Activated CD8-positive, alpha-beta memory T cell treated with anti-CD3 and anti-CD28 coated beads, Interleukin-2, amount 10 ng/mL, durations not matched to agents 7 days and 5 days (primary cell): ENCODE results near the gene DENND2A. TPM values are rescaled to one million over a fixed set of nuclear protein-coding genes. Genes with fewer than 3 reads are reported as not detected.

Source experiments
- ATAC-seq: fragments of 150-1000 bp; cut with Tn5 transposase; one replicate; pipeline ENCODE4 v1.10.0; 2021; ENCODE audit warnings: moderate library complexity
- CTCF ChIA-PET: fragments of 350-600 bp; sonication (Branson Sonifier 250); formaldehyde crosslinking; loops from one replicate; lab custom pipeline; 2021; ENCODE audit warnings: antibody characterized with exemption; lab: Charles Lee
- DNase-seq: peaks from one replicate; pipeline ENCODE4 v3.0.0-alpha.2; 2020
- H3K27ac Mint-ChIP-seq: one replicate; pipeline ENCODE4 v1.8.0; 2021; ENCODE audit warnings: mild to moderate bottlenecking, mixed read lengths
- H3K27me3 Mint-ChIP-seq: one replicate; pipeline ENCODE4 v1.8.0; 2021; ENCODE audit warnings: mixed read lengths
- H3K36me3 Mint-ChIP-seq: one replicate; pipeline ENCODE4 v1.8.0; 2021; ENCODE audit warnings: mild to moderate bottlenecking, mixed read lengths
- H3K4me1 Mint-ChIP-seq: one replicate; pipeline ENCODE4 v1.8.0; 2021; ENCODE audit warnings: mixed read lengths
- H3K4me3 Mint-ChIP-seq: one replicate; pipeline ENCODE4 v1.8.0; 2021; ENCODE audit warnings: mild to moderate bottlenecking, moderate library complexity, mixed read lengths
- H3K9me3 Mint-ChIP-seq: one replicate; pipeline ENCODE4 v1.8.0; 2022; ENCODE audit warnings: low read depth, mixed read lengths
- total RNA-seq, 2 experiments: library from RNA; stranded (reverse); gene quantifications; one replicate each; pipeline ENCODE4 v1.2.3, GENCODE V29; 2021

DENND2A gene
- total RNA-seq, 2 experiments from 2014 or later = 0.32 TPM; not detected in 1

- Mint-ChIP-seq H3K4me3 (no peak overlapping the region), H3K36me3 (no peaks in the 10 kb centered on the region), H3K9me3 (no peaks in the 10 kb centered on the region), H3K27ac (no peak overlapping the region), H3K4me1 (no peaks in the 10 kb centered on the region), H3K27me3 (peaks cover 2% of the 10 kb centered on the region)
- DNase-seq = no peak
- CTCF ChIA-PET = interaction anchor here (1.8 kb wide), 1 partner anchor 19 kb away, joined by 9 read pairs; no protein-coding TSS in a partner anchor
- no peak for ATAC-seq
Measured at GRCh38 chr7:140495514-140496097, 145.0 kb downstream of the DENND2A start.

GRCh38 chr7:140494867-140495266 is 145.7 kb downstream of the DENND2A start:
- H3K4me1 Mint-ChIP-seq = no peaks in the 10 kb centered on the region
- CTCF ChIA-PET = interaction anchor here (0.9 to 1.8 kb wide), 2 partner anchors 18 to 159 kb away, joined by 4 to 9 read pairs; no protein-coding TSS in a partner anchor
- peaks cover 2% of the 10 kb centered on the region for H3K27me3 Mint-ChIP-seq
- ATAC-seq = no peak
- no peak for DNase-seq
- no peak overlapping the region for H3K27ac Mint-ChIP-seq
- no peak overlapping the region for H3K4me3 Mint-ChIP-seq
- no peaks in the 10 kb centered on the region for H3K9me3 Mint-ChIP-seq
- no peaks in the 10 kb centered on the region for H3K36me3 Mint-ChIP-seq

- no peak for ATAC-seq
- no peak for DNase-seq
- no peaks in the 10 kb centered on the region for H3K36me3 Mint-ChIP-seq
- H3K9me3 Mint-ChIP-seq = no peaks in the 10 kb centered on the region
- H3K27me3 Mint-ChIP-seq = peaks cover 2% of the 10 kb centered on the region
- peaks cover 21% of the 10 kb centered on the region for H3K4me1 Mint-ChIP-seq
- H3K4me3 Mint-ChIP-seq = no peak overlapping the region
- H3K27ac Mint-ChIP-seq = no peak overlapping the region
- CTCF ChIA-PET = interaction anchor here (1.8 kb wide), 1 partner anchor 11 kb away, joined by 9 read pairs; no protein-coding TSS in a partner anchor
Measured at GRCh38 chr7:140489026-140489359, 151.6 kb downstream of the DENND2A start.

GRCh38 chr7:140485500-140486265 is 154.9 kb downstream of the DENND2A start:
- no peak overlapping the region for H3K4me3 Mint-ChIP-seq
- no peaks in the 10 kb centered on the region for H3K9me3 Mint-ChIP-seq
- peaks cover 21% of the 10 kb centered on the region for H3K4me1 Mint-ChIP-seq
- no peak for ATAC-seq
- H3K36me3 Mint-ChIP-seq = no peaks in the 10 kb centered on the region
- no peak overlapping the region for H3K27ac Mint-ChIP-seq
- H3K27me3 Mint-ChIP-seq = peaks cover 3% of the 10 kb centered on the region
- CTCF ChIA-PET = interaction anchor here (0.6 to 1.4 kb wide), 2 partner anchors 9 to 220 kb away, joined by 3 to 7 read pairs; no protein-coding TSS in a partner anchor
- DNase-seq = no peak

GRCh38 chr7:140484951-140485499 is 155.6 kb downstream of the DENND2A start:
- no peaks in the 10 kb centered on the region for H3K36me3 Mint-ChIP-seq
- H3K27ac Mint-ChIP-seq = no peak overlapping the region
- DNase-seq (no peak), ATAC-seq (no peak)
- no peaks in the 10 kb centered on the region for H3K9me3 Mint-ChIP-seq
- H3K4me3 Mint-ChIP-seq = no peak overlapping the region
- H3K4me1 Mint-ChIP-seq = peaks cover 21% of the 10 kb centered on the region
- H3K27me3 Mint-ChIP-seq = peaks cover 3% of the 10 kb centered on the region
- CTCF ChIA-PET = interaction anchor here (0.6 kb wide), 1 partner anchor 220 kb away, joined by 3 read pairs; no protein-coding TSS in a partner anchor

- ATAC-seq (no peak), DNase-seq (no peak)
Measured at GRCh38 chr7:140484479-140484878, 156.1 kb downstream of the DENND2A start.

GRCh38 chr7:140479739-140480084 is 160.9 kb downstream of the DENND2A start:
- ATAC-seq (no peak), DNase-seq (no peak)
- Mint-ChIP-seq H3K9me3 (no peaks in the 10 kb centered on the region), H3K27ac (peak overlapping the region; percentile 94), H3K4me1 (peaks cover 26% of the 10 kb centered on the region), H3K36me3 (peaks cover 6% of the 10 kb centered on the region), H3K4me3 (peak overlapping the region; percentile 86), H3K27me3 (peaks cover 3% of the 10 kb centered on the region)
- CTCF ChIA-PET = interaction anchor here (0.5 to 1.0 kb wide), 2 partner anchors 103 to 182 kb away, joined by 3 to 4 read pairs; no protein-coding TSS in a partner anchor

More at GRCh38 chr7:140484479-140484878, 156.1 kb downstream of the DENND2A start:
- peaks cover 24% of the 10 kb centered on the region for H3K4me1 Mint-ChIP-seq
- H3K9me3 Mint-ChIP-seq = no peaks in the 10 kb centered on the region
- CTCF ChIA-PET = no interaction called here
- H3K4me3 Mint-ChIP-seq = no peak overlapping the region
- peaks cover 3% of the 10 kb centered on the region for H3K27me3 Mint-ChIP-seq
- H3K36me3 Mint-ChIP-seq = no peaks in the 10 kb centered on the region
- no peak overlapping the region for H3K27ac Mint-ChIP-seq

- CTCF ChIA-PET = interaction anchor here (1.0 kb wide), 1 partner anchor 103 kb away, joined by 4 read pairs; no protein-coding TSS in a partner anchor
- Mint-ChIP-seq H3K27me3 (peaks cover 3% of the 10 kb centered on the region), H3K9me3 (no peaks in the 10 kb centered on the region), H3K27ac (peak within 1 kb of the TSS; percentile 94), H3K4me3 (peak within 1 kb of the TSS; percentile 86), H3K4me1 (peaks cover 26% of the 10 kb centered on the region), H3K36me3 (peaks cover 6% of the 10 kb centered on the region)
- DNase-seq (peak; percentile 95), ATAC-seq (peak; percentile 94)
Measured at GRCh38 chr7:140479062-140479738, 161.4 kb downstream of the DENND2A start, which contains the start of gene MKRN1. Gene MKRN1, minus strand, starts transcription at chr7:140479505. Its CDS starts 161 bp downstream, at chr7:140479344.

GRCh38 chr7:140478246-140479061 is 162.2 kb downstream of the DENND2A start:
- peaks cover 3% of the 10 kb centered on the region for H3K27me3 Mint-ChIP-seq
- CTCF ChIA-PET = interaction anchor here (1.9 to 2.2 kb wide), 3 partner anchors 11 to 168 kb away, joined by 6 to 9 read pairs (median 6); no protein-coding TSS in a partner anchor
- H3K27ac Mint-ChIP-seq = peak overlapping the region; percentile 80

GRCh38 chr7:140476698-140477261 is 163.8 kb downstream of the DENND2A start:
- H3K36me3 Mint-ChIP-seq = peaks cover 6% of the 10 kb centered on the region
- peak overlapping the region; percentile 86 for H3K4me3 Mint-ChIP-seq
- H3K27me3 Mint-ChIP-seq = peaks cover 3% of the 10 kb centered on the region
- ATAC-seq (no peak), DNase-seq (no peak)
- CTCF ChIA-PET = interaction anchor here (0.7 to 4.1 kb wide), 24 partner anchors 10 to 554 kb away, joined by 3 to 33 read pairs (median 4); partner anchors contain the start of gene MRPS33
- peak overlapping the region; percentile 80 for H3K27ac Mint-ChIP-seq
- peaks cover 26% of the 10 kb centered on the region for H3K4me1 Mint-ChIP-seq
- no peaks in the 10 kb centered on the region for H3K9me3 Mint-ChIP-seq

More at GRCh38 chr7:140478246-140479061, 162.2 kb downstream of the DENND2A start:
- peak overlapping the region; percentile 86 for H3K4me3 Mint-ChIP-seq
- peaks cover 26% of the 10 kb centered on the region for H3K4me1 Mint-ChIP-seq
- DNase-seq = peak; percentile 66
- H3K9me3 Mint-ChIP-seq = no peaks in the 10 kb centered on the region
- ATAC-seq = peak; percentile 41
- H3K36me3 Mint-ChIP-seq = peaks cover 6% of the 10 kb centered on the region

- peak overlapping the region; percentile 29 for H3K4me3 Mint-ChIP-seq
- peaks cover 6% of the 10 kb centered on the region for H3K36me3 Mint-ChIP-seq
- CTCF ChIA-PET = interaction anchor here (1.0 to 4.1 kb wide), 10 partner anchors 16 to 539 kb away, joined by 3 to 33 read pairs (median 4); partner anchors contain the start of gene MRPS33
- H3K9me3 Mint-ChIP-seq = no peaks in the 10 kb centered on the region
- H3K4me1 Mint-ChIP-seq = peaks cover 26% of the 10 kb centered on the region
- peak overlapping the region; percentile 61 for H3K27ac Mint-ChIP-seq
- ATAC-seq = no peak
- DNase-seq = peak; percentile 62
- H3K27me3 Mint-ChIP-seq = no peaks in the 10 kb centered on the region
Measured at GRCh38 chr7:140475747-140476333, 164.8 kb downstream of the DENND2A start.
